NCI-H226 (cell line): Measurements from ENCODE around the gene FMN1.

Experiments used
- DNase-seq: peaks from one replicate; pipeline ENCODE4 v3.0.0-alpha.2; 2015

FMN1 gene

DNA sequence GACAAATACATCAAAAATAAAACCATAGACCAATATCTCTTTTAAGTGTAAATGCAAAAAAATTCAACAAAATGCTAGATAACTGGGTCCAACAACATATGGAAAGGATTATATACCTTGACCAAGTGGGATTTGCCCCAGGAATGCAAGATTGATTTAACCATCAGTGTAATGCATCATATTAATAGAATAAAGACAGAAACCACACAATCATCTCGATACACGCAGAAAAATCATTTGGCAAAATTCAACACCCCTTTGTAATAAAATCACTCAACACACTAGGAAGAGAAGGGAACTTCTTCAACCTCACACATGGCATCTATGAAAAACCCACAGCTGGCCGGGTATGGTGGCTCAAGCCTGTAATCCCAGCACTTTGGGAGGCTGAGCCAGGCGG is 457.2 kb downstream of the FMN1 start:
- no peak for DNase-seq

DNA sequence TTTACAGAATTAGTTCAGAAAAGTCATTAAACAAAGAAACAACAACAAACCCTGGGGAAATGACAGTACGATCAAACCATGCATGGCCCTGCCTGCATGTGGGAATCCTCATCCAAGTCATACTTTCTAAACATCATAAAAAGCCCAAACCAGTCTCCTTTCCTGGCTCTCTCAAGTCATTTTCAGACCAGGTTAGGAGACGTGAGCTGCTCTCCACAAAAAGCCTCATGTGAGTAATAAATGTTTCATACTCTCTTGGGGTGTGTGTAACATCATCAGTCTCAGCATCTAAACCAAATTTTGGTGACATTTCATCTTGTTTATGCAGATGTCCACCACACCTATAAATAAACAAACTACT is 457.8 kb downstream of the FMN1 start:
- DNase-seq, result no peak

DNA sequence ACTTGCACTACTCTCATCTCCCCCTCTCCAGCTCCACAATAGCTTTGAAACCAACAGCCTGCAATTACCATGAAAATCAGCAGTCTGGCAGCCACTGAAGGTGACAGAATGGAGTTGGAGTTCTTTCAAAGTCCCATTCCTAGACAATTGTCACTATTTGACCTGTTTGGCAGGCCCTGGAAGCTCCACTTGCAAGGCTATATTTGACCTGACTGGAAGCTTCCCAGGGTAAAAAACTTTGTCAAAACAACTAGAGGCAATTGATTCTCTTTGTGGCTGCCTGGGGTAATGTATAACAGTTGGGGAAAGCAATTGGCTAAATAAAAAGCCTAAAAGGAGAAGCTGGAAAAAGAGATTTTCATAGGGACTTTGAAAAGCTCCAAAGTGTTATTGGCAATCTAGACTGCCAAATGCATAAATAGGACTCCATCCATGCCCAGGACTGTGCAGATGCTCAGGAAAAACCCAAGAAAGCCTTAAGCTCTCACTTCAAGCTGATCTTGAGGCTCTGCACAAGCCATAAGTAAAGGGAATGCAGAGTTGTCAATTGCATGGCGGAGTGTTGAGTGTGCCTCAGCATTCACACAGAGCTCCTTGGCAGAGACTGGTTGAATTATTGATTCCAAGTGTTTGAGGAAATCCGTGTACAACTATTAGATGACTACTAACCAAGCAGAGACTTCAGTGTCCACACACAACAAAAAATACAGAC is 458.4 kb downstream of the FMN1 start:
- DNase-seq, result no peak

DNA sequence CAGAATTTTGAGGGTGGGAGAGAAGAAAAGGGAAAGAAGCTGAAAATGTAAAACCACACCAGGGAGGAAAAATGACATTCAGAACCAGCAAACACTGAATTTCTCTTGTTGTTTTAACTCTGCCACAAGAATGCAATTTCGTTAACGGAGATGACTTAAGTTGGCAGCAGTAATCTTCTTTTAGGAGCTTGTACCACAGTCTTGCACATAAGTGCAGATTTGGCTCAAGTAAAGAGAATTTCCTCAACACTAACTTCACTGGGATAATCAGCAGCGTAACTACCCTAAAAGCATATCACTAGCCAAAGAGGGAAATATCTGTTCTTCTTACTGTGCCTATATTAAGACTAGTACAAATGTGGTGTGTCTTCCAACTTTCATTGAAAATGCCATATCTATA is 461.2 kb downstream of the FMN1 start:
- no peak for DNase-seq

DNA sequence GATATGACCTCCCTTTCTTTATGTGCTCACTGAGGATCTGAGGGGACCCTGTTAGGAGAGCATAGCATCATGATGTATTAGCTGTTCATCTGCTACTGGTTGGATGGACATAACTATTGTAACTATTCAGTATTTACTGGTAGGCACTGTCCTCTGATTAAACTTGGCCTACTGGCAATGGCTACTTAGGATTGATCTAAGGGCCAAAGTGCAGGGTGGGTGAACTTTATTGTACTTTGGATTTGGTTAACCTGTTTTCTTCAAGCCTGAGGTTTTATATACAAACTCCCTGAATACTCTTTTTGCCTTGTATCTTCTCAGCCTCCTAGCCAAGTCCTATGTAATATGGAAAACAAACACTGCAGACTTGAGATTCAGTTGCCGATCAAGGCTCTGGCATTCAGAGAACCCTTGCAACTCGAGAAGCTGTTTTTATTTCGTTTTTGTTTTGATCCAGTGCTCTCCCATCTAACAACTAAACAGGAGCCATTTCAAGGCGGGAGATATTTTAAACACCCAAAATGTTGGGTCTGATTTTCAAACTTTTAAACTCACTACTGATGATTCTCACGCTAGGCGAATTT is 461.8 kb downstream of the FMN1 start:
- DNase-seq, result no peak

DNA sequence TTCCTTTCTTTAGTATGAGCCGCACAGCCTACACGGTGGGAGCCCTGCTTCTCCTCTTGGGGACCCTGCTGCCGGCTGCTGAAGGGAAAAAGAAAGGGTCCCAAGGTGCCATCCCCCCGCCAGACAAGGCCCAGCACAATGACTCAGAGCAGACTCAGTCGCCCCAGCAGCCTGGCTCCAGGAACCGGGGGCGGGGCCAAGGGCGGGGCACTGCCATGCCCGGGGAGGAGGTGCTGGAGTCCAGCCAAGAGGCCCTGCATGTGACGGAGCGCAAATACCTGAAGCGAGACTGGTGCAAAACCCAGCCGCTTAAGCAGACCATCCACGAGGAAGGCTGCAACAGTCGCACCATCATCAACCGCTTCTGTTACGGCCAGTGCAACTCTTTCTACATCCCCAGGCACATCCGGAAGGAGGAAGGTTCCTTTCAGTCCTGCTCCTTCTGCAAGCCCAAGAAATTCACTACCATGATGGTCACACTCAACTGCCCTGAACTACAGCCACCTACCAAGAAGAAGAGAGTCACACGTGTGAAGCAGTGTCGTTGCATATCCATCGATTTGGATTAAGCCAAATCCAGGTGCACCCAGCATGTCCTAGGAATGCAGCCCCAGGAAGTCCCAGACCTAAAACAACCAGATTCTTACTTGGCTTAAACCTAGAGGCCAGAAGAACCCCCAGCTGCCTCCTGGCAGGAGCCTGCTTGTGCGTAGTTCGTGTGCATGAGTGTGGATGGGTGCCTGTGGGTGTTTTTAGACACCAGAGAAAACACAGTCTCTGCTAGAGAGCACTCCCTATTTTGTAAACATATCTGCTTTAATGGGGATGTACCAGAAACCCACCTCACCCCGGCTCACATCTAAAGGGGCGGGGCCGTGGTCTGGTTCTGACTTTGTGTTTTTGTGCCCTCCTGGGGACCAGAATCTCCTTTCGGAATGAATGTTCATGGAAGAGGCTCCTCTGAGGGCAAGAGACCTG is 463.5 kb downstream of the FMN1 start:
- peak; percentile 2 for DNase-seq

DNA sequence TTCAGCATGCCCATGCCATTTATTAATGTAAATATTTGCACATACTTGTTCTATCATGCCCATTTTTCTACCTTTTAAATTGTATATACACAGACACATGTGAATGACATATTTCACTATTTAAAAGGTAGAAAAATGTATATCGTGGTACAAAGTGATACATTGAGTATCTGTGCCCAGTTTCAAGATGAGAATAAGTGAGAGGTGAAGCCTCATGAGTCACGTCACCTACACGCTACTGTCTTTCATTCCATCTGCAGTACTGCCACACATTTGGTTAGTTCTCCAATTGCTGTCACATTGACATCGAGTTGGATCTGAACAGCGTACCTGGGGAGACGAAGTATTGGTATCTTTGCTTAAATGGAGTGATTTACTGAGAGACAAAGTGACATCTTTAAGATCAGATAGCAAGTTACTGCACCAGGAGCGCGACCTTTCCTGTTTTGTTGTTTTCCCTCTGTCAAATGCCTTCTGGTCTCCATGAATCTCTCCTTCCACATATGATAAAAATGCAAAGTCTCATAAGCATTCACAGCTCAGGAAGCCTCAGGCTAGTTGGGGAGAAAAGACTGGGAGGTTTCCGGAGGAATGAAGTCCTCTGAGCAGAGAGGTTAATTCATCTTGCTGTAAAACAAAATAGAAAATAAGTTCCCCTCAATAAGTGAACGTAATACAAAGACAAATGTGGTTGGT is 464.7 kb downstream of the FMN1 start:
- no peak for DNase-seq

DNA sequence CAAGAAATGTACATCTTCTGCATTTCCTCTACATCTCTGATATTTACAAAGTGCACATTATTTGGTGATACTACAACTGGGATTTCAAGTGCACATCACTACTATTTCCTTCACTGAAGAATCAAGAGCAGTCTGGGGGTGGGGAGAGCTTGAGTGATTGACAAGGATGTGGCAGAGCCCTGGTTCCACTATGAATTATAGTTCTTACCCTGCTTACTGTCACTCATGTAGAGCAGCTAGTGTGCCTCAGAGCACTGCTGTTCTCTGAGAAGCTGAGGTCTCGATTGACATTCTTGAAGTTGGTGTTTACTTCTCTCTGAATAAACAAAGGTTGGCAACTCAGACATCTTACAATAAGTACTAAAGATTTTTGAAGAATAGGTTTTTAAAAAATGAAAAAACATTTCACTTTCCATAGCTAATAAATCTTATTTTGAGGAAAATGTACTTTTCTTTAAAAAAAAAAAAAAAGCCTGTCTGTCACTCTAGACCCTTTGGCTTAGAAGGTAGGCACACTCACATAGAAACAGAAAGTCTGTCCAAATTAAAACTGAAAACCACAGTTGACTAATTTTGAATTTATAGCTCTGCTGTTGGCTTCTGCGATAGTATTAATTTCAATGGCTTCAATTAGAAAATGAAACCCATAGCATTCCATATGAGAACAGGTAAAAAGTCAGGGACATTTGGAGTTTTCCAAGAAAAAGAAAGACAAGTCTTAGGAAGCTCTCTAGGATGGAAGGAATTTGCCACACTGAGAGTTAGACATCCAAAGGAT is 471.2 kb downstream of the FMN1 start:
- DNase-seq, result no peak

DNA sequence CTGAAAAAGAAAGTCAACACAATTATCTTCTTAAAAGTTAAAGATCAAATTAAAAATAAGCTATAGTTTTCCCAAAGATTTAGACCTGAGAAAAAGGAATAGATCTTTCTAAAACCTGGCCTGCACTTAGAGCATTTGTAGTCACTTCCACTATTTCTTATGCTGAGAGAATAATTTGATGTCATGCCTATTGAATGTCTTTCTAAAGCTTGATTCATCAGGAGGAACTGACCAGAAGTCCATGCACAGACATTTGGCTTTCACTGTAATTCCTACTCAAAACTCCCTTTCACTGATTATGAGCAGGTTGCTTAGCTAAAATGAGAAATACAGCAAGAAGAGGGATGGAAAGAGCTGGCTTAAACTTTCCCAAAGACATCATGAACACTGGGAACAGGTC is 472.4 kb downstream of the FMN1 start:
- no peak for DNase-seq

DNA sequence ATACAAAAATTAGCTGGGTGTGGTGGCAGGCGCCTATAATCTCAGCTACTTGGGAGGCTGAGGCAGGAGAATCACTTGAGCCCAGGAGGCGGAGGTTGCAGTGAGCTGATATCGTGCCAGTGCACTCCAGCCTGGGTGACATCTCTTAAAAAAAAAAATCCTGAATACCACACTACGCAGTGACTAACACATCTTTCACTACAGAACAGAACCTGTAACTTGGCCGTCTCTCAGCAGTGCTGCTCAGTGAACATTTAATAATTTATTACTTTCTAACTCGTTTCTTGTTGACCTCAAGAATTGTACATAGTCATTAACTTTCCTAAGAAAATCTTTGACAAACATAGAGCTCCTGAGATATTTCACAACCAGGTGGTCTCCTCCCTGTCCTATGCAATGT is 472.9 kb downstream of the FMN1 start:
- DNase-seq, result no peak

DNA sequence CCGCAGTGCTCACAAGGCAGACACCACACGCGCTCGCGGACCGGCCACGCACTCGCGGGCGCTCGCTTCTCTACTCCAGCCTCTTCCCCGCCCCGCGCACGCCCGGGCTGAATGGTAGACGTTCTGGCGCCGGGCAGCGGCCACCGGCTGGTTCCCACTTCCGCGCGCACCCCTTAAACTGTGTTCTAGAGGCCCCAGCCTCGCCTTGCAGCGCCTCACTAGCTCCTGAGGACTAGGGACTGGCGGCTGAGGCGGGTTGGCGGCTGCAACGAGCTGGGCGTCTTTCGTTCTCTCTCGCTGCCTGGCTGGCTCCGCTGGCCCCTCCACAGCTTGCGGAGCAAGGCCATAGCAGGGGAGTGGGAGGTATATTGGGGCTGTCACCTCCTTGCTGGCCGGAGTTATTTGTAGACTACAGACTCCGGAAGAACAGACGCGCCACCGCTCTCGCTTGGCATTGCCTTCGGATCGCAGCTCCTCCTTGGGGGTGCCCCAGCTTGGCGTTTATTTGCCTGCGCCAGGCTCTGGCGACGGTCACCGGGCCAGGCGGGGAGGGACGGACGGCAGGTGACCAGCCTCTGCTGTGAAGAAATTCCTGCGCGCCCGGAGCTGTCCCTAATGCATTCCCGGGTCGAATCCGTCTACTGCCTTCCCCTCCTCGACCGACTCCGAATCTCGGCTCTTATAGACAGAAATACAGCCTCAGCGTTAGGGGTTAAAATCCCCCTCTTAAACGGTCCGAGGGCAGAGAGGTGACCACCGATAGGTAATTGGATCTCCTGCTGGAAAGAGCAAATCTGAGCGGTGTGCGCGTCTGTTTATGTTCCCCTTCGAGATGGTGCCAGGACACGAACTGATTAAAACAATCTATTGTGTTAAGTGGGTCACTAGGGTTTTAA is 475.4 kb downstream of the FMN1 start:
- DNase-seq, result no peak

DNA sequence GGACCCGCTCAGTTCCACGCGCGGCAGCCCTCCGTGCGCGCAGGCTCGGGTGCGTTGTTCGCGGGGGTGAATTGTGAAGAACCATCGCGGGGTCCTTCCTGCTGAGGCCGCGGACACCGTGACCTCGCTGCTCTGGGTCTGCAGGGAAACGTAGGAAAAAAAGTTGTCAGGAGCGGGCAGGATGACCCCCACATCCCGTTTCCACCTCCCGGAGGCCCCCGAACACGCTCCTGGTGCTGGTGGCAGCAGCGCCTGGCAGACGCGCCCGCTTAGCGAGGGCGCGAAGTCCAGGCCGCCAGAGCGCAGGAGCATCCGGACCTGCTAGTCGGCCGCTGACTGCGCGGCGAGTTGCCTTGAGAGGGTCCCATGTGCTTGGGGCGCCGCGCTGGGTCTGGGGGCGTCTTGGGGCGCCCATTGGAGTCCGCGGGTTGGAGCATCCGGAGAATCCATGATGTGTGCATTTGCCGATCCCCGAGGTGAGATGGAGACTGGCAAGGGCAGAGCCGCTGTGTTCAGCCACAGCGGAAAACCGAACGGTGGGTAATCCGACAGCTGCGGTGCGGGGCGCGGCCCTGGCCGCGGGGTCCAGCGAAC is 476.2 kb downstream of the FMN1 start:
- no peak for DNase-seq

DNA sequence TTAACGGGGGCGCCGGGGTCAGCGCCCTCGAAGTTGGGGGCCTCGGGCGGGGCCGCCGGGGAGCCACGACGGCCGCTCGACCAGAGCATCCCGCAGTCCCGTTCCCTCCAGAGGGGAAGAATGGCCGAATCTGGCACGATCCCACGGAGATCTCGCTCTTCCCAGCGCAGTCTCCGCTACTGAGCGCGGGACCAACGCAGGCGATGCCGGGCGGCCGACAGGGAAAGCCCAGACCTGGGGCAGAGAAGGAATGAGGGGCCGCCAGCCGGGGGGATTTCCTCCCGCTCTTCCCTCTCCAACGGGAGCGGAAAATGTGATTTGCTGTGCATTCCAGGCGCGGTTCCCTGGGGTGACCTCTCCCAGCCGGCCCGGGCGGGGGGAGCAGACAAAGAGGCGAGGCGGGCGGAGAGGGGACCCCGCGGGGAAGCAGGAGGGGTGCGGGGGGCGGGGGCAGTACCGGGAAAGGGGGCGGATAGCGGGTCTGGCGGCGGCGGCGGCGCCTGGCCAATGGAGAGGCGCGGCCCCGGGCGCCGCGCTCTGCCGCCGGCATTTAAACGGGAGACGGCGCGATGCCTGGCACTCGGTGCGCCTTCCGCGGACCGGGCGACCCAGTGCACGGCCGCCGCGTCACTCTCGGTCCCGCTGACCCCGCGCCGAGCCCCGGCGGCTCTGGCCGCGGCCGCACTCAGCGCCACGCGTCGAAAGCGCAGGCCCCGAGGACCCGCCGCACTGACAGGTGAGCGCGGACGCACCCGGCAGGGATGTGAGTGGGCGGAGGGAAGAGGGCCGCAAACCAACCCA is 476.9 kb downstream of the FMN1 start, which contains the start of gene GREM1:
TSS of gene GREM1 (plus strand) at position 579 of the 801 bp plus-strand sequence. CDS start 12,687 bp downstream, outside the sequence.
- DNase-seq, result no peak

DNA sequence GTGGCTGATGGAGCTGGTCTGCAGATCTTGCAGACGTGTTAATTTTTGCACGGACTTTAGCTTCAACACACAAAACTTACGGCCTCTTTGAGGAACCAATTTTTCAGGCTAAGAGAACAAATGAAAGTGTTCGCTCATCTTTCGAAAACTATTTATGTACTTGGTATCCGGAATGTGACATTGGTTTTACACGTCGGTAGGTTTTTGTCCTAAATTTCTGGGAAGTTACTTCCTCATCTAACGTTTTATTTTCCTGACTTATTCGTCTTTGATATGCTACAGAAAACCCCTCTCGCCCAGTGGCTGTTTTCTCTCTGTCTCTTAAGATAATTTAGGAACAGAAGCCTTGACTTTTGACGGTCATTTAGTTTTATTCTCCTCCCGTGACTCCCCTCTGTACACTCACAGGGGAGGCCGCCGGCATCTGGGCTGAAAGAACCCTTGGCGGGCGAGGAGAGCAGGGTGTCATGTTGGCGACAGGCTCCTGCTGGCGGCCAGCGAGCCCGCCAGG is 477.5 kb downstream of the FMN1 start:
- DNase-seq, result no peak

DNA sequence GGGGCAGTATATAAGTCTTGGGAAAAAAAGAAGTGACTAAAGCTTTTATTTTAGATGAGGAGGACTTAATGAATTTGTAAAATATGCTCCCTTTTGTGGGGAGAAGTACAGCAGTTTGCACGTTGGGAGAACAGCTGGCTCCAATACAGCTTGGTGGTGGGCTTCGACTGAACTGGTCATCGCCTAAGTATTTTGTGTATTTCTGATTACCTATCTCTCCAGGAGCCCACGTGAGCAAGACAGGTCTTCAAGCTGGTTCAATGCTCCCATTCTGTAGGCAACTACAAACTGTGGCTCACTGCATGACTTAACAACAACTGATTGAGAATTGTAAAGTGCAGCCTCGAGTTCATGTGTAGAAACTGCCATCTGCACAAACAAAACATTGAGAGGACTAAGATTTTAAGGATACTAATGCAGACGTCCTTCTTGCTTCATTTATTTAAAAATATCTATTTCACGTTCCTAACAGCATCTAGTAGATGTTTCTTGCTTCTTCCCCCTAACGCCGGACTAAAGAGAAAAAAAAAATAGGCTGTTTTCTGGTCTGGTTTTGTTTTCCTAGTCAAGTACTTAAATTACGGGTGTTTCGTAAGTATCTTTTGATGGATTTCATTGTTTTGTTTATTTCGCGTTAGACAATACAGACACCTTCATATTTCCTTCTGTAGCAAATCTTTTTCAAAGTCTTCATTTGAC is 478.1 kb downstream of the FMN1 start:
- no peak for DNase-seq
